HG02623 (cell line): ENCODE measurements around the gene COLQ.
"Not testable (repeated sequence)": the region's sequence is repeated elsewhere in the genome, so short reads cannot be mapped to it uniquely, and the experiment has no call there.

Source experiments
- ATAC-seq: cut with Tn5 transposase; IDR thresholded peaks from one replicate; pipeline ENCODE4 v1.9.1; 2021; ENCODE audit warnings: moderate library complexity; ENCODE audit not compliant: unreplicated experiment

Gene COLQ

GRCh38 chr3:15521573-15521965 lies at the start of gene COLQ:
TSS of gene COLQ (minus strand) at chr3:15521706. CDS start at chr3:15521625, 81 bp downstream.
- ATAC-seq, result no peak

- no peak for ATAC-seq
Measured at GRCh38 chr3:15563190-15563589, 41.7 kb upstream of the COLQ start.

- no peak for ATAC-seq
Measured at GRCh38 chr3:15562560-15562959, 41.1 kb upstream of the COLQ start.

- no peak for ATAC-seq
Measured at GRCh38 chr3:15558581-15558980, 37.1 kb upstream of the COLQ start.

- peak; percentile 65 for ATAC-seq
Measured at GRCh38 chr3:15557511-15557946, 36.0 kb upstream of the COLQ start.

- peak; percentile 78 for ATAC-seq
Measured at GRCh38 chr3:15556512-15556911, 35.0 kb upstream of the COLQ start.

GRCh38 chr3:15553749-15554148 lies 32.2 kb upstream of the COLQ start:
- ATAC-seq, result no peak

GRCh38 chr3:15551902-15552301 lies 30.4 kb upstream of the COLQ start:
- ATAC-seq, result no peak

- ATAC-seq, result no peak
Measured at GRCh38 chr3:15549846-15550245, 28.3 kb upstream of the COLQ start.

GRCh38 chr3:15542614-15543013 lies 21.1 kb upstream of the COLQ start:
- no peak for ATAC-seq

GRCh38 chr3:15541371-15541770 lies 19.9 kb upstream of the COLQ start:
- no peak for ATAC-seq

- no peak for ATAC-seq
Measured at GRCh38 chr3:15539066-15539465, 17.6 kb upstream of the COLQ start.

- ATAC-seq, result no peak
Measured at GRCh38 chr3:15538345-15538744, 16.8 kb upstream of the COLQ start.

- no peak for ATAC-seq
Measured at GRCh38 chr3:15536856-15537255, 15.3 kb upstream of the COLQ start.

- ATAC-seq, result peak; percentile 68
Measured at GRCh38 chr3:15535732-15536131, 14.2 kb upstream of the COLQ start.

- ATAC-seq, result not testable (repeated sequence)
Measured at GRCh38 chr3:15532614-15533013, 11.1 kb upstream of the COLQ start.

GRCh38 chr3:15531346-15531745 lies 9.8 kb upstream of the COLQ start:
- ATAC-seq, result no peak

GRCh38 chr3:15528854-15529537 lies 7.5 kb upstream of the COLQ start:
- no peak for ATAC-seq

- ATAC-seq, result no peak
Measured at GRCh38 chr3:15527031-15527459, 5.5 kb upstream of the COLQ start.

GRCh38 chr3:15525790-15526189 lies 4.3 kb upstream of the COLQ start:
- ATAC-seq, result no peak

GRCh38 chr3:15523660-15524417 lies 2.3 kb upstream of the COLQ start:
- no peak for ATAC-seq

- no peak for ATAC-seq
Measured at GRCh38 chr3:15522016-15522415, 510 bp upstream of the COLQ start.
